ENCODE measurements around the gene RNF10. TPM values are rescaled to one million over a fixed set of nuclear protein-coding genes. Genes with fewer than 3 reads are reported as not detected.

RNF10 gene
- total RNA-seq, 4 donors from 2014 or later, result 160 to 296 (median 175) TPM

- Histone ChIP-seq H3K27me3 (no peaks in the 10 kb centered on the region), H3K4me1 (peaks cover 4 to 21% (median 8%) of the 10 kb centered on the region in 4 donors), H3K9me3 (no peaks in the 10 kb centered on the region), H3K36me3 (peaks cover 0 to 10% (median 4%) of the 10 kb centered on the region in 4 donors), H3K4me3 (no peak overlapping the region), H3K27ac (replicated peaks in 1 of 4) (no peak overlapping the region)
- no peak for TF ChIP-seq POLR2AphosphoS5 (IDR thresholded peaks at IDR 0.05)
- no peak for TF ChIP-seq POLR2A (IDR thresholded peaks at IDR 0.05; ENCODE audit: low read depth)
- no peak for TF ChIP-seq CTCF (IDR thresholded peaks at IDR 0.05)
- TF ChIP-seq EP300 (IDR thresholded peaks at IDR 0.05), result no peak
- 94% methylated on average over 5 of the region's 5 CpGs for WGBS
- DNase-seq (ENCODE audit: extremely low spot score), result no peak
- intact Hi-C loops (cut with DNase I), result no loop called here
Observed at GRCh38 chr12:120490325-120490724, 43.8 kb upstream of the RNF10 start.

- Histone ChIP-seq H3K27me3 (no peaks in the 10 kb centered on the region), H3K36me3 (peaks cover 0 to 10% (median 4%) of the 10 kb centered on the region in 4 donors), H3K27ac (replicated peaks in 1 of 4) (no peak overlapping the region), H3K9me3 (no peaks in the 10 kb centered on the region), H3K4me1 (peaks cover 5 to 24% (median 11%) of the 10 kb centered on the region in 4 donors), H3K4me3 (no peak overlapping the region)
- intact Hi-C loops (cut with DNase I), result no loop called here
- TF ChIP-seq POLR2A (IDR thresholded peaks at IDR 0.05; ENCODE audit: low read depth) (no peak), EP300 (IDR thresholded peaks at IDR 0.05) (no peak), CTCF (IDR thresholded peaks at IDR 0.05) (no peak), POLR2AphosphoS5 (IDR thresholded peaks at IDR 0.05) (no peak)
- 92% methylated on average over 2 of the region's 2 CpGs for WGBS
- DNase-seq (ENCODE audit: extremely low spot score), result no peak
Observed at GRCh38 chr12:120490833-120491512, 43.2 kb upstream of the RNF10 start.

- H3K27ac ChIP-seq (replicated peaks in 1 of 4), result peak overlapping the region; percentile 88 to 94 (median 91)
- no peak for TF ChIP-seq POLR2A (IDR thresholded peaks at IDR 0.05; ENCODE audit: low read depth)
- H3K4me1 ChIP-seq, result peaks cover 21 to 36% (median 30%) of the 10 kb centered on the region in 4 donors
- peaks cover 0 to 34% (median 24%) of the 10 kb centered on the region in 4 donors for H3K36me3 ChIP-seq
- no peak for DNase-seq (ENCODE audit: extremely low spot score)
- no peaks in the 10 kb centered on the region for H3K9me3 ChIP-seq
- H3K27me3 ChIP-seq, result no peaks in the 10 kb centered on the region
- peak overlapping the region; percentile 78 to 96 (median 88) for H3K4me3 ChIP-seq
- intact Hi-C loops (cut with DNase I), result no loop called here
- 38% methylated on average over 11 of the region's 17 CpGs for WGBS
Observed at GRCh38 chr12:120495186-120495730, 38.9 kb upstream of the RNF10 start.

GRCh38 chr12:120495731-120496412 lies 38.3 kb upstream of the RNF10 start, which contains the start of gene DYNLL1:
Gene DYNLL1 (plus strand): TSS chr12:120496113. CDS start chr12:120496422, 309 bp downstream.
- peak within 1 kb of the TSS; percentile 78 to 96 (median 88) for H3K4me3 ChIP-seq
- peak within 1 kb of the TSS; percentile 88 to 94 (median 91) for H3K27ac ChIP-seq (replicated peaks in 1 of 4)
- H3K4me1 ChIP-seq, result peaks cover 21 to 36% (median 30%) of the 10 kb centered on the region in 4 donors
- intact Hi-C loops (cut with DNase I), result loop anchor here (2.0 kb wide), 1 partner anchor 33 kb away; the partner anchor contains the start of gene COQ5
- 1% methylated on average over 12 of the region's 53 CpGs for WGBS
- H3K27me3 ChIP-seq, result no peaks in the 10 kb centered on the region
- H3K9me3 ChIP-seq, result no peaks in the 10 kb centered on the region
- H3K36me3 ChIP-seq, result peaks cover 0 to 39% (median 27%) of the 10 kb centered on the region in 4 donors
- peak; percentile 99 for DNase-seq (ENCODE audit: extremely low spot score)
- TF ChIP-seq CTCF (IDR thresholded peaks at IDR 0.05), result peak in 1 of 3 experiments; percentile 29
- TF ChIP-seq POLR2AphosphoS5 (IDR thresholded peaks at IDR 0.05), result peak; percentile 87 to 95
- no peak for TF ChIP-seq EP300 (IDR thresholded peaks at IDR 0.05)
- TF ChIP-seq POLR2A (IDR thresholded peaks at IDR 0.05; ENCODE audit: low read depth), result peak; percentile 67

All from esophagus muscularis mucosa (tissue), 4 donors.